Smooth muscle cell (in vitro differentiated cells): ENCODE measurements around the gene FABP6. TPM values are rescaled to one million over a fixed set of nuclear protein-coding genes. Genes with fewer than 3 reads are reported as not detected.

Experiments
- DNase-seq: peaks from one replicate; lab custom pipeline; 2025; ENCODE audit not compliant: unreplicated experiment; lab: John Stamatoyannopoulos, UW
- H2AFZ ChIP-seq: fragments of 200-600 bp; sonication (generic); 2 replicates; pipeline ENCODE4 v1.6.0; 2016; ENCODE audit warnings: antibody characterized with exemption, low read depth, mild to moderate bottlenecking
- H3F3A ChIP-seq: fragments of 200-600 bp; sonication (generic); 2 replicates; pipeline ENCODE4 v1.6.0; 2017; ENCODE audit warnings: antibody characterized with exemption, low read depth
- H3K27ac ChIP-seq: fragments of 200-600 bp; sonication (generic); 2 replicates; pipeline ENCODE4 v1.5.1; 2016; ENCODE audit warnings: low read depth, mild to moderate bottlenecking
- H3K27me3 ChIP-seq: fragments of 200-600 bp; sonication (generic); 2 replicates; pipeline ENCODE4 v1.6.1; 2016; ENCODE audit warnings: low read depth, mild to moderate bottlenecking
- H3K36me3 ChIP-seq: fragments of 200-600 bp; sonication (generic); 2 replicates; pipeline ENCODE4 v1.5.1; 2016; ENCODE audit warnings: low read depth
- H3K4me1 ChIP-seq: fragments of 200-600 bp; sonication (generic); 2 replicates; pipeline ENCODE4 v1.5.1; 2016; ENCODE audit warnings: low read depth
- H3K4me2 ChIP-seq: fragments of 200-600 bp; sonication (generic); 2 replicates; pipeline ENCODE4 v1.6.0; 2016; ENCODE audit warnings: mild to moderate bottlenecking
- H3K4me3 ChIP-seq: fragments of 200-600 bp; sonication (generic); 2 replicates; pipeline ENCODE4 v1.5.1; 2016; ENCODE audit warnings: mild to moderate bottlenecking
- H3K79me2 ChIP-seq: fragments of 200-600 bp; sonication (generic); 2 replicates; pipeline ENCODE4 v1.6.0; 2016; ENCODE audit warnings: low read depth, mild to moderate bottlenecking
- H3K9ac ChIP-seq: fragments of 200-600 bp; sonication (generic); 2 replicates; pipeline ENCODE4 v1.6.0; 2016; ENCODE audit warnings: low read depth
- H3K9me3 ChIP-seq: fragments of 200-600 bp; sonication (generic); replicated peaks from 2 replicates; pipeline ENCODE4 v1.5.1; 2016; ENCODE audit warnings: low read depth
- H4K20me1 ChIP-seq: fragments of 200-600 bp; sonication (generic); 2 replicates; pipeline ENCODE4 v1.6.0; 2016; ENCODE audit warnings: low read depth
- WGBS: methylation state at CpG from one replicate; pipeline ENCODE4 v1.1.7; 2016; ENCODE audit warnings: low lambda C conversion rate; 5-methylcytosine and 5-hydroxymethylcytosine counted together
- polyA plus RNA-seq: library from polyadenylated mRNA; unstranded; fragments of >200 nt; fragmentation: Nextera tagmentation; extraction: Ambion mirVana; gene quantifications from 2 replicates; pipeline ENCODE4 v1.2.1, GENCODE V29; 2016
- total RNA-seq: library from RNA; depleted of rRNA; stranded (reverse); fragments of >200 nt; gene quantifications from 2 replicates; pipeline ENCODE4 v1.2.3, GENCODE V29; 2014
- TF ChIP-seq, protein P1 (sequence below): fragments of 200-600 bp; sonication (generic); IDR thresholded peaks from 2 replicates; pipeline ENCODE4 v1.5.1; 2017; ENCODE audit warnings: borderline replicate concordance, mild to moderate bottlenecking, antibody characterized with exemption; ENCODE audit not compliant: insufficient read depth, poor library complexity, severe bottlenecking

The FABP6 gene
- total and polyA plus RNA-seq, 2 experiments from 2014 or later: 1.3 TPM; not detected in 1

GRCh38 chr5:160183075-160183474 lies 46.2 kb upstream of the FABP6 start:
- TF ChIP-seq, protein P1, sequence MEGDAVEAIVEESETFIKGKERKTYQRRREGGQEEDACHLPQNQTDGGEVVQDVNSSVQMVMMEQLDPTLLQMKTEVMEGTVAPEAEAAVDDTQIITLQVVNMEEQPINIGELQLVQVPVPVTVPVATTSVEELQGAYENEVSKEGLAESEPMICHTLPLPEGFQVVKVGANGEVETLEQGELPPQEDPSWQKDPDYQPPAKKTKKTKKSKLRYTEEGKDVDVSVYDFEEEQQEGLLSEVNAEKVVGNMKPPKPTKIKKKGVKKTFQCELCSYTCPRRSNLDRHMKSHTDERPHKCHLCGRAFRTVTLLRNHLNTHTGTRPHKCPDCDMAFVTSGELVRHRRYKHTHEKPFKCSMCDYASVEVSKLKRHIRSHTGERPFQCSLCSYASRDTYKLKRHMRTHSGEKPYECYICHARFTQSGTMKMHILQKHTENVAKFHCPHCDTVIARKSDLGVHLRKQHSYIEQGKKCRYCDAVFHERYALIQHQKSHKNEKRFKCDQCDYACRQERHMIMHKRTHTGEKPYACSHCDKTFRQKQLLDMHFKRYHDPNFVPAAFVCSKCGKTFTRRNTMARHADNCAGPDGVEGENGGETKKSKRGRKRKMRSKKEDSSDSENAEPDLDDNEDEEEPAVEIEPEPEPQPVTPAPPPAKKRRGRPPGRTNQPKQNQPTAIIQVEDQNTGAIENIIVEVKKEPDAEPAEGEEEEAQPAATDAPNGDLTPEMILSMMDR: no peak
- Histone ChIP-seq H3K36me3 (no peaks in the 10 kb centered on the region), H2AFZ (no peak overlapping the region), H4K20me1 (no peaks in the 10 kb centered on the region), H3K9me3 (no peaks in the 10 kb centered on the region), H3K9ac (no peak overlapping the region), H3F3A (no peaks in the 10 kb centered on the region), H3K4me1 (peaks cover 2% of the 10 kb centered on the region), H3K4me2 (no peak overlapping the region), H3K79me2 (no peaks in the 10 kb centered on the region), H3K27ac (no peak overlapping the region), H3K27me3 (no peaks in the 10 kb centered on the region), H3K4me3 (no peak overlapping the region)
- no peak for DNase-seq
- WGBS: 77% methylated on average over 2 of the region's 2 CpGs

DNA sequence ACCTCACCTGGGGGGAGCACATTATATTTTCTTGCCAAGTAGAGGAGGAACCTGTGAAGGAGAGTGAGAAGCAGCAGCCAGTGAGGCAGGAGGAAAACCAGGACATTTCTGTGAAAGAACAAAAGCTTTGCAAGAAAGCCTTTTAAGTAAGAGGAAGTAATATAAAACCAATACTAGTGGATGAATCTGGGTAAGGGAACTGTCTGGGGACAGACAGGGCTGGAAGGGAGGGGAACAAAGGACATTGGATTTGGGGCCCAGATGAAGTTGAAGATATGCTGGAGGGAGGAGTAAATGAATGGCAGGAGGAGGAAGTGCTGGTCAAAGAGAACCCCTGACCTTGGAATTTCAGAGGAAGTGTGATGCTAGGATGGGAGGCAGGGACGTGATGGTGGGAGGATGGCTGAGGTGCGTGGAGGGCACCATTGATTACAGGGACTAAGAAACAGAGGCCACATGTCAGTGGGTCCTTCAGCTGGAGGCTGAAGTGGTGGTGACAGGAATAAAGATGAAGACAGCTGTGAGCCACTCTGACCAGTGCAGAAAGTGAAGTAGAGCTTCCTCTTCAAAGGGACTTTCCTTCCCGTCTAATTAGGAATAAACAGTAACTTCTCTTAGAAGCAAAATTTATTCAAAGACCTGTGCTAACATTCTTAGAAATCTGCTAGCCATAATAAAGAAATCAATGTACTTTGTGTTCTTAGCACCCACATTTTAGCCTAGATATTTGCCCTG lies 43.5 kb upstream of the FABP6 start:
- no peaks in the 10 kb centered on the region for H3K36me3 ChIP-seq
- H2AFZ ChIP-seq: peak overlapping the region; percentile 27
- H3K4me3 ChIP-seq: no peak overlapping the region
- 70% methylated on average over 3 of the region's 3 CpGs for WGBS
- H3K4me2 ChIP-seq: no peak overlapping the region
- H4K20me1 ChIP-seq: no peaks in the 10 kb centered on the region
- no peaks in the 10 kb centered on the region for H3K27me3 ChIP-seq
- no peaks in the 10 kb centered on the region for H3K9me3 ChIP-seq
- peaks cover 12% of the 10 kb centered on the region for H3K4me1 ChIP-seq
- TF ChIP-seq, protein P1: no peak
- H3K27ac ChIP-seq: no peak overlapping the region
- peaks cover 3% of the 10 kb centered on the region for H3F3A ChIP-seq
- DNase-seq: no peak
- no peaks in the 10 kb centered on the region for H3K79me2 ChIP-seq
- no peak overlapping the region for H3K9ac ChIP-seq

DNA sequence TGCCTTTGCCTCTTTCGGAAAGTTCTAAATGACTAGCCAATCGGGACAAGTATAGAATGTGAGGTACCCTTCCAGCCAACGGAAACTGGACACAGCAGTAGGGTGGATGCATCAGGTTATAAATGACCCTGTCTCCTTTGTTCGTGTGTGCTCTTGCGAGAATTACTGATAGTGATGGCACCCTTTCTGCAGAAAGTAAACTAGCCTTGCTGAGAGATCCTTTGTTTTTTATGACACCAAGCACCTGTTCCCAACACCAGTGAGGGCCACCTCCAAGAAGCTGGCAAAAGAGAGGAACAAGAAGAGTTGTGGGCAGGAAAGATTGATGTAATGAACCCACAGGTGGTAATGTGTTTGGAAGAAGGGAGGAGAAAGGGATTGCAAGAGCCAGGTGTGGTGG lies 42.8 kb upstream of the FABP6 start:
- no peak for DNase-seq
- peaks cover 3% of the 10 kb centered on the region for H3F3A ChIP-seq
- no peaks in the 10 kb centered on the region for H3K36me3 ChIP-seq
- H3K4me2 ChIP-seq: no peak overlapping the region
- H3K27ac ChIP-seq: no peak overlapping the region
- no peak overlapping the region for H3K4me3 ChIP-seq
- no peak overlapping the region for H3K9ac ChIP-seq
- 85% methylated on average over 5 of the region's 5 CpGs for WGBS
- H2AFZ ChIP-seq: no peak overlapping the region
- H4K20me1 ChIP-seq: no peaks in the 10 kb centered on the region
- no peaks in the 10 kb centered on the region for H3K79me2 ChIP-seq
- TF ChIP-seq, protein P1: no peak
- peaks cover 12% of the 10 kb centered on the region for H3K4me1 ChIP-seq
- H3K27me3 ChIP-seq: no peaks in the 10 kb centered on the region
- H3K9me3 ChIP-seq: no peaks in the 10 kb centered on the region

GRCh38 chr5:160187091-160187490 lies 42.2 kb upstream of the FABP6 start:
- Histone ChIP-seq H3K27ac (no peak overlapping the region), H3K4me1 (peaks cover 12% of the 10 kb centered on the region), H3K4me3 (no peak overlapping the region), H3K36me3 (no peaks in the 10 kb centered on the region), H3K4me2 (no peak overlapping the region), H4K20me1 (no peaks in the 10 kb centered on the region), H3F3A (peaks cover 3% of the 10 kb centered on the region), H3K9me3 (no peaks in the 10 kb centered on the region), H3K27me3 (no peaks in the 10 kb centered on the region), H3K79me2 (no peaks in the 10 kb centered on the region), H3K9ac (no peak overlapping the region), H2AFZ (no peak overlapping the region)
- WGBS: 80% methylated on average over 5 of the region's 5 CpGs
- no peak for DNase-seq
- TF ChIP-seq, protein P1: no peak
